Ramos (cell line): ENCODE measurements around the gene TAC3.
"Not testable (repeated sequence)": the region's sequence is repeated elsewhere in the genome, so short reads cannot be mapped to it uniquely, and the experiment has no call there.

Experiments used
- in situ Hi-C: fragments of 300-500 bp; cut with MboI; formaldehyde crosslinking; loops from one replicate; pipeline ENCODE4 v1.14.3; 2022; ENCODE audit warnings: low sequenced_read_pairs; ENCODE audit not compliant: unreplicated experiment

TAC3 gene

GRCh38 chr12:56989861-56990610 is 26.3 kb downstream of the TAC3 start:
- in situ Hi-C loops = loop anchor here (5.0 to 25.0 kb wide), 2 partner anchors 233 to 478 kb away; partner anchors contain the start of gene RBMS2

- in situ Hi-C loops = loop anchor here (5.0 to 25.0 kb wide), 2 partner anchors 231 to 476 kb away; partner anchors contain the start of gene RBMS2
These were observed 28.1 kb downstream of the TAC3 start for GRCh38 chr12:56988207-56988739.

GRCh38 chr12:56987551-56988053 is 28.7 kb downstream of the TAC3 start:
- in situ Hi-C loops = loop anchor here (5.0 to 25.0 kb wide), 2 partner anchors 230 to 475 kb away; partner anchors contain the start of gene RBMS2

GRCh38 chr12:56987011-56987410 is 29.3 kb downstream of the TAC3 start:
- in situ Hi-C loops = loop anchor here (5.0 to 25.0 kb wide), 2 partner anchors 230 to 475 kb away; partner anchors contain the start of gene RBMS2

GRCh38 chr12:56985714-56986113 is 30.6 kb downstream of the TAC3 start:
- in situ Hi-C loops = loop anchor here (5.0 to 25.0 kb wide), 2 partner anchors 228 to 473 kb away; partner anchors contain the start of gene RBMS2

GRCh38 chr12:56983386-56983785 is 32.9 kb downstream of the TAC3 start:
- in situ Hi-C loops = loop anchor here (25.0 kb wide), 1 partner anchor 471 kb away; the partner anchor contains the start of gene RBMS2

GRCh38 chr12:56982578-56983236 is 33.6 kb downstream of the TAC3 start:
- in situ Hi-C loops = loop anchor here (25.0 kb wide), 1 partner anchor 470 kb away; the partner anchor contains the start of gene RBMS2

GRCh38 chr12:56980941-56981530 is 35.3 kb downstream of the TAC3 start:
- in situ Hi-C loops = loop anchor here (25.0 kb wide), 1 partner anchor 469 kb away; the partner anchor contains the start of gene RBMS2

GRCh38 chr12:56980268-56980667 is 36.1 kb downstream of the TAC3 start:
- in situ Hi-C loops = loop anchor here (25.0 kb wide), 1 partner anchor 468 kb away; the partner anchor contains the start of gene RBMS2

- in situ Hi-C loops = loop anchor here (25.0 kb wide), 1 partner anchor 467 kb away; the partner anchor contains the start of gene RBMS2
These were observed 36.7 kb downstream of the TAC3 start for GRCh38 chr12:56979628-56980027.

- in situ Hi-C loops = loop anchor here (25.0 kb wide), 1 partner anchor 466 kb away; the partner anchor contains the start of gene RBMS2
These were observed 37.8 kb downstream of the TAC3 start for GRCh38 chr12:56978397-56979138.

GRCh38 chr12:56977361-56977760 is 39.0 kb downstream of the TAC3 start:
- in situ Hi-C loops = loop anchor here (25.0 kb wide), 1 partner anchor 465 kb away; the partner anchor contains the start of gene RBMS2

GRCh38 chr12:56974224-56974623 is 42.1 kb downstream of the TAC3 start:
- in situ Hi-C loops = not testable (repeated sequence)

GRCh38 chr12:56968910-56969309 is 47.4 kb downstream of the TAC3 start:
- in situ Hi-C loops = not testable (repeated sequence)

- in situ Hi-C loops = not testable (repeated sequence)
These were observed 50.2 kb downstream of the TAC3 start for GRCh38 chr12:56965997-56966642.

- in situ Hi-C loops = not testable (repeated sequence)
These were observed 51.2 kb downstream of the TAC3 start for GRCh38 chr12:56965124-56965523.

GRCh38 chr12:56963557-56963956 is 52.8 kb downstream of the TAC3 start:
- in situ Hi-C loops = not testable (repeated sequence)

- in situ Hi-C loops = not testable (repeated sequence)
These were observed 54.1 kb downstream of the TAC3 start for GRCh38 chr12:56962247-56962646.
